K562 (cell line): ENCODE data around the gene UBE2L3. TPM values are rescaled to one million over a fixed set of nuclear protein-coding genes. Genes with fewer than 3 reads are reported as not detected.

Experiments used
- DNMT1 ChIP-seq: fragments of 450-650 bp; IDR thresholded peaks from 2 replicates; pipeline ENCODE4 v1.6.1; 2016; ENCODE audit warnings: antibody characterized with exemption, mild to moderate bottlenecking
- ELF2 ChIP-seq: fragments of 250-450 bp; sonication (Bioruptor Pico); IDR thresholded peaks from 2 replicates; pipeline ENCODE4 v1.5.0; 2021; ENCODE audit warnings: mild to moderate bottlenecking
- PHTF2 ChIP-seq: fragments of 250-450 bp; sonication (Bioruptor Pico); IDR thresholded peaks from 2 replicates; pipeline ENCODE4 v1.5.0; 2021; ENCODE audit warnings: mild to moderate bottlenecking
- TAL1 ChIP-seq: fragments of 450-650 bp; IDR thresholded peaks from 2 replicates; pipeline ENCODE4 v1.6.1; 2016; ENCODE audit warnings: mild to moderate bottlenecking
- TBL1XR1 ChIP-seq, 2 experiments: IDR thresholded peaks; 2 replicates each; pipeline ENCODE4 v1.6.1; 2012; ENCODE audit warnings: improper control_type of control experiment in 2 of 2, low read length in 2 of 2, mild to moderate bottlenecking in 1 of 2
- TRIM24 ChIP-seq, 2 experiments: fragments of 450-650 bp; IDR thresholded peaks; 2 replicates each; pipeline ENCODE4 v1.6.1; 2016
- ZNF175 ChIP-seq: fragments of 200-800 bp; sonication (Bioruptor generic); IDR thresholded peaks from 2 replicates; pipeline ENCODE4 v1.6.1; 2016; ENCODE audit warnings: low read depth, mild to moderate bottlenecking, missing genetic modification characterization, missing compliant biosample characterization
- ZNF263 ChIP-seq: sonication (generic); formaldehyde crosslinking; IDR thresholded peaks from 2 replicates; pipeline ENCODE4 v1.8.0; 2022; ENCODE audit warnings: mild to moderate bottlenecking, missing genetic modification reagents, borderline replicate concordance
- ZNF3 ChIP-seq: fragments of 250-450 bp; sonication (Bioruptor Pico); IDR thresholded peaks from 2 replicates; pipeline ENCODE4 v1.5.0; 2021; ENCODE audit warnings: mild to moderate bottlenecking, moderate library complexity
- ZNF668 ChIP-seq: fragments of 250-450 bp; sonication (Bioruptor Pico); IDR thresholded peaks from 2 replicates; pipeline ENCODE4 v1.8.0; 2022; ENCODE audit warnings: mild to moderate bottlenecking, inconsistent platforms
- polyA plus RNA-seq, 8 experiments: library from polyadenylated mRNA; depleted of rRNA in 4 of 8; stranded (reverse) in 5 of 8; unstranded in 3 of 8; fragments of >200 nt; fragmentation: Nextera tagmentation in 2 of 8; fragmentation: Illumina TruSeq in 1 of 8; extraction: Ambion mirVana in 2 of 8; extraction: Trizol in 1 of 8; gene quantifications; 2 replicates each; pipeline versions ENCODE4 v1.2.1 to v1.2.3, GENCODE V29; 2011 to 2014; ENCODE audit warnings: inconsistent platforms in 1 of 8, missing spikeins in 1 of 8
- total RNA-seq, 7 experiments: library from RNA; depleted of rRNA in 6 of 7; stranded (reverse); fragments of >200 nt in 6 of 7; fragmentation: Illumina TruSeq in 2 of 7; extraction: Trizol in 2 of 7; gene quantifications; 2 replicates each; pipeline versions ENCODE4 v1.2.1 to v1.2.3, GENCODE V29; 2011 to 2021; ENCODE audit warnings: low replicate concordance in 1 of 7
- TF ChIP-seq, protein P1 (sequence below): fragments of 450-650 bp; IDR thresholded peaks from 2 replicates; pipeline ENCODE4 v1.6.1; 2016; ENCODE audit warnings: low read depth
- TF ChIP-seq, protein P2 (sequence below), 2 experiments: fragments of 450-650 bp; IDR thresholded peaks; 2 replicates each; pipeline ENCODE4 v1.6.1; 2016
- TF ChIP-seq, protein P3 (sequence below): sonication (generic); formaldehyde crosslinking; IDR thresholded peaks from 2 replicates; pipeline ENCODE4 v1.8.0; 2022; ENCODE audit warnings: missing genetic modification reagents, mild to moderate bottlenecking, borderline replicate concordance
- TF ChIP-seq, protein P4 (sequence below): IDR thresholded peaks from 2 replicates; pipeline ENCODE4 v1.6.1; 2016; ENCODE audit warnings: missing genetic modification characterization, missing compliant biosample characterization
- TF ChIP-seq, protein P5 (sequence below): fragments of 250-450 bp; sonication (Bioruptor Pico); IDR thresholded peaks from 2 replicates; pipeline ENCODE4 v1.6.1; 2021; ENCODE audit warnings: mild to moderate bottlenecking

UBE2L3 gene
- total and polyA plus RNA-seq, 9 of the 15 experiments (the other 6 are each of a cell fraction or from before 2014, with no cell fraction given) = 215 to 625 (median 285) TPM

DNA sequence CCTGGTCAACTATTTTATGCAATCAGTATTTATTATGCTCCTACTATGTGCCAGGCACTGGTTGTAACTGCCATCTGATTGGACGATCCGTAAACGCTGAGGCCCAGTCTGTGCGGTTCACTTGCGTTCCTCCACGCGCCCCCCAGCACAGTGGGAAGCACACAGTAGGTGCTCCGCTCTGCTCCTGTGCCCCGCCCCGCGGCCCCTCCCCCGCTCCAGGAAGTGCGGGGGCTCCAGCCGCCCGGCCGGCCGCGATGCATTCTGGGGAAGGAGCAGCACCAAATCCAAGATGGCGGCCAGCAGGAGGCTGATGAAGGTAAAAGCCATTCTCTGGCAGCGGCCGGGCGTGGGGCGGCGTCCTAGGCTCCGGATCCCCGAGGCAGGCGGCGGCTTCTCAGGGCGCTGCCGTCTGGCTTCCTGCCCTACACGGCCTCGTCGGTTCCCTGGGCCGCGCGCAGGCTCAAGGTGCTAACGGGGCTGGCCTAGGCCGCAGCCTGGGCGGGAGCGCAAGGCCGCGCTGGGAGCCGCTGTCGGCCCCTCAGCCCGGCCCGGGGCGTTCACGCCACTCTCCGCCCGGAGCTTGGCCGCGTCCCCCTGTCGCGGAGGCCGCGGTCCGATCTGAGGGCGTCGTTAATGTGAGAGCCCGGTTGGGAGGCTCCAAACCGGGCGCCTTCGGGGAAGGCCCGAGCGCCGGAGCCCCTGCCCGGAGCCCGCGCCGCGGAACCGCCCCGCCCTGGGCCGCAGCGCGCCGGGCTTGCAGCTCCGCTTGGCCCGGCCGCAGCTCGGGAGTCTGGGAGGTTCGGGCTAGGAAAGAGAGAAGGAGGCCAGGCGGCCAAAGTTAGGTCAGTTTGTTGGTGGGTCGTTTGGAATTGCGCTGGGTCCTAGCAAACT, at the start of gene UBE2L3 (continued):
- TF ChIP-seq, protein P1, sequence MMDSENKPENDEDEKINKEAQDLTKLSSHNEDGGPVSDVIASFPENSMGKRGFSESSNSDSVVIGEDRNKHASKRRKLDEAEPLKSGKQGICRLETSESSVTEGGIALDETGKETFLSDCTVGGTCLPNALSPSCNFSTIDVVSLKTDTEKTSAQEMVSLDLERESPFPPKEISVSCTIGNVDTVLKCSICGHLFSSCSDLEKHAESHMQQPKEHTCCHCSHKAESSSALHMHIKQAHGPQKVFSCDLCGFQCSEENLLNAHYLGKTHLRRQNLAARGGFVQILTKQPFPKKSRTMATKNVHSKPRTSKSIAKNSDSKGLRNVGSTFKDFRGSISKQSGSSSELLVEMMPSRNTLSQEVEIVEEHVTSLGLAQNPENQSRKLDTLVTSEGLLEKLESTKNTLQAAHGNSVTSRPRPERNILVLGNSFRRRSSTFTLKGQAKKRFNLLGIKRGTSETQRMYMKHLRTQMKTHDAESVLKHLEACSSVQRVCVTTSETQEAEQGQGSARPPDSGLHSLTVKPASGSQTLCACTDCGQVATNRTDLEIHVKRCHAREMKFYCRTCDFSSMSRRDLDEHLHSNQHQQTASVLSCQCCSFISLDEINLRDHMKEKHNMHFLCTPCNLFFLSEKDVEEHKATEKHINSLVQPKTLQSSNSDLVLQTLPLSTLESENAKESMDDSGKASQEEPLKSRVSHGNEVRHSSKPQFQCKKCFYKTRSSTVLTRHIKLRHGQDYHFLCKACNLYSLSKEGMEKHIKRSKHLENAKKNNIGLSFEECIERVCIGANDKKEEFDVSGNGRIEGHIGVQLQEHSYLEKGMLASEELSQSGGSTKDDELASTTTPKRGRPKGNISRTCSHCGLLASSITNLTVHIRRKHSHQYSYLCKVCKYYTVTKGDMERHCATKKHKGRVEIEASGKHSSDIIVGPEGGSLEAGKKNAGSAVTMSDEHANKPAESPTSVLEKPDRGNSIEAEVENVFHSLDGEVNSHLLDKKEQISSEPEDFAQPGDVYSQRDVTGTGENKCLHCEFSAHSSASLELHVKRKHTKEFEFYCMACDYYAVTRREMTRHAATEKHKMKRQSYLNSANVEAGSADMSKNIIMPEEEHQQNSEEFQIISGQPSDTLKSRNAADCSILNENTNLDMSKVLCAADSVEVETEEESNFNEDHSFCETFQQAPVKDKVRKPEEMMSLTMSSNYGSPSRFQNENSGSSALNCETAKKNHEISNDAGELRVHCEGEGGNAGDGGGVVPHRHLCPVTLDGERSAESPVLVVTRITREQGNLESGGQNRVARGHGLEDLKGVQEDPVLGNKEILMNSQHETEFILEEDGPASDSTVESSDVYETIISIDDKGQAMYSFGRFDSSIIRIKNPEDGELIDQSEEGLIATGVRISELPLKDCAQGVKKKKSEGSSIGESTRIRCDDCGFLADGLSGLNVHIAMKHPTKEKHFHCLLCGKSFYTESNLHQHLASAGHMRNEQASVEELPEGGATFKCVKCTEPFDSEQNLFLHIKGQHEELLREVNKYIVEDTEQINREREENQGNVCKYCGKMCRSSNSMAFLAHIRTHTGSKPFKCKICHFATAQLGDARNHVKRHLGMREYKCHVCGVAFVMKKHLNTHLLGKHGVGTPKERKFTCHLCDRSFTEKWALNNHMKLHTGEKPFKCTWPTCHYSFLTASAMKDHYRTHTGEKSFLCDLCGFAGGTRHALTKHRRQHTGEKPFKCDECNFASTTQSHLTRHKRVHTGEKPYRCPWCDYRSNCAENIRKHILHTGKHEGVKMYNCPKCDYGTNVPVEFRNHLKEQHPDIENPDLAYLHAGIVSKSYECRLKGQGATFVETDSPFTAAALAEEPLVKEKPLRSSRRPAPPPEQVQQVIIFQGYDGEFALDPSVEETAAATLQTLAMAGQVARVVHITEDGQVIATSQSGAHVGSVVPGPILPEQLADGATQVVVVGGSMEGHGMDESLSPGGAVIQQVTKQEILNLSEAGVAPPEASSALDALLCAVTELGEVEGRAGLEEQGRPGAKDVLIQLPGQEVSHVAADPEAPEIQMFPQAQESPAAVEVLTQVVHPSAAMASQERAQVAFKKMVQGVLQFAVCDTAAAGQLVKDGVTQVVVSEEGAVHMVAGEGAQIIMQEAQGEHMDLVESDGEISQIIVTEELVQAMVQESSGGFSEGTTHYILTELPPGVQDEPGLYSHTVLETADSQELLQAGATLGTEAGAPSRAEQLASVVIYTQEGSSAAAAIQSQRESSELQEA = no peak
- TF ChIP-seq ZNF263 (no peak), TRIM24 (IDR thresholded peaks at IDR 0.05) (no peak), ZNF3 (CRISPR knock-in tag) (no peak), DNMT1 (no peak), ZNF175 (CRISPR knock-in tag) (no peak), ZNF668 (no peak), ELF2 (CRISPR knock-in tag) (no peak), TAL1 (no peak), PHTF2 (CRISPR knock-in tag) (no peak), TBL1XR1 (IDR thresholded peaks at IDR 0.05; ENCODE audit: low read length in 2 of 2) (peak; percentile 80 to 82; a peak in 3 of 4 replicates)
- TF ChIP-seq, protein P2, sequence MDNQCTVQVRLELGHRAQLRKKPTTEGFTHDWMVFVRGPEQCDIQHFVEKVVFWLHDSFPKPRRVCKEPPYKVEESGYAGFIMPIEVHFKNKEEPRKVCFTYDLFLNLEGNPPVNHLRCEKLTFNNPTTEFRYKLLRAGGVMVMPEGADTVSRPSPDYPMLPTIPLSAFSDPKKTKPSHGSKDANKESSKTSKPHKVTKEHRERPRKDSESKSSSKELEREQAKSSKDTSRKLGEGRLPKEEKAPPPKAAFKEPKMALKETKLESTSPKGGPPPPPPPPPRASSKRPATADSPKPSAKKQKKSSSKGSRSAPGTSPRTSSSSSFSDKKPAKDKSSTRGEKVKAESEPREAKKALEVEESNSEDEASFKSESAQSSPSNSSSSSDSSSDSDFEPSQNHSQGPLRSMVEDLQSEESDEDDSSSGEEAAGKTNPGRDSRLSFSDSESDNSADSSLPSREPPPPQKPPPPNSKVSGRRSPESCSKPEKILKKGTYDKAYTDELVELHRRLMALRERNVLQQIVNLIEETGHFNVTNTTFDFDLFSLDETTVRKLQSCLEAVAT (IDR thresholded peaks at IDR 0.05) = no peak
- TF ChIP-seq, protein P3, sequence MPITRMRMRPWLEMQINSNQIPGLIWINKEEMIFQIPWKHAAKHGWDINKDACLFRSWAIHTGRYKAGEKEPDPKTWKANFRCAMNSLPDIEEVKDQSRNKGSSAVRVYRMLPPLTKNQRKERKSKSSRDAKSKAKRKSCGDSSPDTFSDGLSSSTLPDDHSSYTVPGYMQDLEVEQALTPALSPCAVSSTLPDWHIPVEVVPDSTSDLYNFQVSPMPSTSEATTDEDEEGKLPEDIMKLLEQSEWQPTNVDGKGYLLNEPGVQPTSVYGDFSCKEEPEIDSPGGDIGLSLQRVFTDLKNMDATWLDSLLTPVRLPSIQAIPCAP = no peak
- TF ChIP-seq, protein P4, sequence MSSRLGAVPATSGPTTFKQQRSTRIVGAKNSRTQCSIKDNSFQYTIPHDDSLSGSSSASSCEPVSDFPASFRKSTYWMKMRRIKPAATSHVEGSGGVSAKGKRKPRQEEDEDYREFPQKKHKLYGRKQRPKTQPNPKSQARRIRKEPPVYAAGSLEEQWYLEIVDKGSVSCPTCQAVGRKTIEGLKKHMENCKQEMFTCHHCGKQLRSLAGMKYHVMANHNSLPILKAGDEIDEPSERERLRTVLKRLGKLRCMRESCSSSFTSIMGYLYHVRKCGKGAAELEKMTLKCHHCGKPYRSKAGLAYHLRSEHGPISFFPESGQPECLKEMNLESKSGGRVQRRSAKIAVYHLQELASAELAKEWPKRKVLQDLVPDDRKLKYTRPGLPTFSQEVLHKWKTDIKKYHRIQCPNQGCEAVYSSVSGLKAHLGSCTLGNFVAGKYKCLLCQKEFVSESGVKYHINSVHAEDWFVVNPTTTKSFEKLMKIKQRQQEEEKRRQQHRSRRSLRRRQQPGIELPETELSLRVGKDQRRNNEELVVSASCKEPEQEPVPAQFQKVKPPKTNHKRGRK (tag) = no peak
- TF ChIP-seq, protein P5, sequence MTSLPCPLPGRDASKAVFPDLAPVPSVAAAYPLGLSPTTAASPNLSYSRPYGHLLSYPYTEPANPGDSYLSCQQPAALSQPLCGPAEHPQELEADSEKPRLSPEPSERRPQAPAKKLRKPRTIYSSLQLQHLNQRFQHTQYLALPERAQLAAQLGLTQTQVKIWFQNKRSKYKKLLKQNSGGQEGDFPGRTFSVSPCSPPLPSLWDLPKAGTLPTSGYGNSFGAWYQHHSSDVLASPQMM (CRISPR knock-in tag) = no peak
